LNCaP clone FGC (cell line): ENCODE data around the gene PACSIN1.

Source experiments
- DNase-seq: peaks from one replicate; pipeline ENCODE4 v3.0.0-alpha.2; 2011; ENCODE audit warnings: low read depth
- H3K4me3 ChIP-seq: 2 replicates; pipeline ENCODE4 v1.5.1; 2011; ENCODE audit warnings: mild to moderate bottlenecking, low read depth, low read length, control low read depth
- CTCF ChIP-seq: IDR thresholded peaks from 2 replicates; pipeline ENCODE4 v1.5.1; 2012; ENCODE audit warnings: mild to moderate bottlenecking; ENCODE audit not compliant: control insufficient read depth, insufficient read depth; ENCODE audit errors: extremely low read depth

PACSIN1 gene

GRCh38 chr6:34425498-34426410 is 40.1 kb upstream of the PACSIN1 start, which contains the start of gene RPS10:
RPS10 (minus strand) TSS chr6:34426069; CDS start chr6:34425221, 848 bp downstream.
- peak; percentile 75 for DNase-seq
- 0 out of 2 replicates have a peak, but pooled peaks have one; percentile 8 for TF ChIP-seq CTCF
- H3K4me3 ChIP-seq = peak within 1 kb of the TSS; percentile 98

GRCh38 chr6:34435916-34436315 is 30.0 kb upstream of the PACSIN1 start:
- H3K4me3 ChIP-seq = no peak overlapping the region
- TF ChIP-seq CTCF = no peak
- no peak for DNase-seq

- no peak overlapping the region for H3K4me3 ChIP-seq
- no peak for DNase-seq
- TF ChIP-seq CTCF = no peak
Measured at GRCh38 chr6:34436803-34437643, 28.9 kb upstream of the PACSIN1 start.

- H3K4me3 ChIP-seq = no peak overlapping the region
- TF ChIP-seq CTCF = no peak
- no peak for DNase-seq
Measured at GRCh38 chr6:34437644-34437970, 28.3 kb upstream of the PACSIN1 start.

- no peak overlapping the region for H3K4me3 ChIP-seq
- no peak for TF ChIP-seq CTCF
- no peak for DNase-seq
Measured at GRCh38 chr6:34438705-34439104, 27.2 kb upstream of the PACSIN1 start.

- H3K4me3 ChIP-seq = no peak overlapping the region
- no peak for DNase-seq
- no peak for TF ChIP-seq CTCF
Measured at GRCh38 chr6:34439442-34439841, 26.4 kb upstream of the PACSIN1 start.
